Measurements from ENCODE around the gene FOCAD. TPM values are rescaled to one million over a fixed set of nuclear protein-coding genes. Genes with fewer than 3 reads are reported as not detected.

Gene FOCAD
- total and polyA plus RNA-seq, 2 of the 8 experiments (the other 6 are each of a cell fraction or from before 2014, with no cell fraction given): 22.0 to 38.4 TPM

- WGBS, 2 experiments (ENCODE audit: extremely low coverage in 1 of 2, insufficient coverage in 1 of 2, insufficient read length in 1 of 2, insufficient replicate concordance in 2 of 2, low coverage in 1 of 2, low lambda C conversion rate in 2 of 2, missing lambda C conversion rate in 1 of 2): 91% methylated on average over 3 of the region's 3 CpGs; no CpG with 5 or more reads in 1 of the 2 experiments
- H3K56ac ChIP-seq (replicated peaks; ENCODE audit: insufficient read length, low read depth, low read length): no peak overlapping the region
- no peaks in the 10 kb centered on the region for H3K36me3 ChIP-seq (ENCODE audit: control insufficient read depth in 2 of 4, insufficient read depth in 4 of 4, low read length in 3 of 4)
- H4K20me1 ChIP-seq (replicated peaks in 1 of 2; ENCODE audit: control insufficient read depth in 1 of 2, insufficient read depth in 2 of 2, low read length in 2 of 2): no peaks in the 10 kb centered on the region
- H3K9me3 ChIP-seq (ENCODE audit: insufficient read depth in 2 of 2, low read depth in 1 of 2, low read length in 1 of 2): no peaks in the 10 kb centered on the region
- H2BK20ac ChIP-seq (ENCODE audit: low read length): no peak overlapping the region
- no peak overlapping the region for H3K14ac ChIP-seq (ENCODE audit: insufficient read length)
- no peaks in the 10 kb centered on the region for H3K79me1 ChIP-seq (ENCODE audit: low read depth, low read length)
- no peak overlapping the region for H4K8ac ChIP-seq (ENCODE audit: extremely low read depth, insufficient read depth, low read length)
- FAIRE-seq (no peak), DNase-seq (ENCODE audit: low read depth in 1 of 2, low spot score in 2 of 2) (no peak)
- no peak overlapping the region for H2BK120ac ChIP-seq (replicated peaks; ENCODE audit: low read depth, low read length)
- H3K18ac ChIP-seq (ENCODE audit: extremely low read depth, low read length): no peak overlapping the region
- H3K79me2 ChIP-seq (ENCODE audit: control insufficient read depth in 1 of 2, insufficient read depth in 2 of 2, low read length in 2 of 2): no peaks in the 10 kb centered on the region
- H3K23ac ChIP-seq (ENCODE audit: insufficient read length): no peak overlapping the region
- H3K23me2 ChIP-seq (ENCODE audit: low read depth, low read length): no peaks in the 10 kb centered on the region; the same call in 1 of the 2 replicates
- H2BK12ac ChIP-seq (ENCODE audit: low read depth, low read length): no peak overlapping the region
- no peak overlapping the region for H3K27ac ChIP-seq (ENCODE audit: low read depth, low read length)
- H4K91ac ChIP-seq (replicated peaks; ENCODE audit: insufficient read length, low read length): no peak overlapping the region
- H4K5ac ChIP-seq (ENCODE audit: insufficient read length, low read depth, low read length): no peak overlapping the region
- H2AFZ ChIP-seq (ENCODE audit: low read length): no peak overlapping the region
- ChIA-PET POLR2A (ENCODE audit: partially characterized antibody) (no interaction called here), CTCF (ENCODE audit: partially characterized antibody) (interaction anchor here (0.7 to 2.2 kb wide), 4 partner anchors 18 to 655 kb away, joined by 3 to 9 read pairs (median 4); no protein-coding TSS in a partner anchor)
- no peaks in the 10 kb centered on the region for H3K27me3 ChIP-seq (replicated peaks in 1 of 4; ENCODE audit: control insufficient read depth in 3 of 4, extremely low read depth in 1 of 4, insufficient read depth in 3 of 4, low read length in 3 of 4)
- no peak overlapping the region for H3K4ac ChIP-seq (replicated peaks; ENCODE audit: insufficient read length, low read depth, low read length)
- no peak overlapping the region for H3K4me2 ChIP-seq (ENCODE audit: insufficient read depth in 1 of 2, low read depth in 2 of 2, low read length in 2 of 2)
- peaks cover 0 to 5% (median 3%) of the 10 kb centered on the region in 4 experiments; a peak in 5 of 7 replicates for H3K4me1 ChIP-seq (replicated peaks in 1 of 4; ENCODE audit: control insufficient read depth in 3 of 4, insufficient read depth in 4 of 4, low read length in 3 of 4)
- no peak overlapping the region for H3K9ac ChIP-seq (replicated peaks in 1 of 4; ENCODE audit: extremely low read depth in 1 of 4, low read depth in 3 of 4, low read length in 3 of 4)
- H2AK5ac ChIP-seq (ENCODE audit: low read depth, low read length): no peak overlapping the region
- no peak overlapping the region for H2BK5ac ChIP-seq (ENCODE audit: low read depth, low read length)
- H2BK15ac ChIP-seq (ENCODE audit: low read length): no peak overlapping the region
- H3K4me3 ChIP-seq (ENCODE audit: extremely low read depth in 1 of 4, insufficient read depth in 2 of 4, low read depth in 3 of 4, low read length in 4 of 4): no peak overlapping the region
- TF ChIP-seq BCL11A (IDR thresholded peaks at IDR 0.05; ENCODE audit: low read depth in 2 of 2, low read length in 2 of 2): no peak
Observed at GRCh38 chr9:20783057-20784038, 99.3 kb downstream of the FOCAD start.

Data from H1 (cell line).